Measurements from ENCODE around the gene AQR.

The AQR gene
- long read RNA-seq, full-length matches to known transcripts: 4 of 23 reads
- long read RNA-seq, partial matches to known transcripts: 12 of 23 reads
- long read RNA-seq, other reads (novel, unspliced or antisense): 7 of 23 reads

DNA sequence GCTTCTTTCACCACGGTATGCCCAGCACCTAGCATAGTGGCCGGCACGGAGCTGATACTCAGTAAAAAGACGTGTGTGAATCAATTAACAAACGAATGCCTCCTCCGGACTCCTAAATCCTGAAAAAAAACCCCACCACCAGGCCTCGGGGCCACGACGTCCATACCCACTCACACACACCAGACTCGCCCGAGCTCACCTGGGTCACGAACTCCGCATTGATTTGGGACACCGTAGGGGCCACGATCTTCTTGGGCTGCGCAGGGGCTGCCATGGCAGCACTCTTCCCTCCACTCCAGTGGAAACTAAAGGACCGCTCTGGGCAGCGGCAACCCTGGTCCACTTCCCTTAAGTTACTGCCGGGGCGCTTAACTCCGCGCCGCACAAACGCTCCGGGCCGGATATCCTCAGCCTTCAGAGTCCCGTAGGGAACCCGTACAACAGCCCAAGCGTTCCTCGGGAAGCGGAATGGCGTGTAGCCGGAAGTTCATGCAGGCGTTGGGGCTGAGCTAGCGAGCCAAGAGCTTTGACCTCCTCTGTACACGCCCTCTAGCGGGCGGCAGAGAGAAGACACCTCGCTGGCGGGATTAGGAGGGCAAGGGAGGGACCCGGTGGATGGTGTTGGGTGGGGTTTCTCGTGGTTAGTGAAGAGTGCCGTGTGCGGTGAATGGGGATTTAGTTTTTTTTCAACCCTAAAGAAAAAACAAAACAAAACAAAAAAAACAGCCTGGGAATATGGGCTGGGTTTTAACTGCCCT is at the start of gene AQR:
Gene AQR, minus strand, starts transcription at position 403 of the 758 bp plus-strand sequence. Its CDS starts 129 bp downstream, at position 274.
- Histone ChIP-seq H3K4me3 (replicated peaks; ENCODE audit: insufficient read depth, low read length) (peak within 1 kb of the TSS; percentile 80), H3K27ac (replicated peaks) (peak within 1 kb of the TSS; percentile 78), H3K27me3 (ENCODE audit: insufficient read depth, poor library complexity, severe bottlenecking) (no peaks in the 10 kb centered on the region)
- DNase-seq (ENCODE audit: low read depth in 1 of 2, low spot score in 1 of 2): peak; percentile 95 to 98
- TF ChIP-seq SPI1 (IDR thresholded peaks at IDR 0.05; ENCODE audit: borderline replicate concordance, low read depth) (peak; percentile 78), GABPA (IDR thresholded peaks at IDR 0.05; ENCODE audit: low read depth) (peak; percentile 100), POLR2AphosphoS5 (IDR thresholded peaks at IDR 0.05; ENCODE audit: low read depth) (peak; percentile 88)
- TF ChIP-seq, protein P1, sequence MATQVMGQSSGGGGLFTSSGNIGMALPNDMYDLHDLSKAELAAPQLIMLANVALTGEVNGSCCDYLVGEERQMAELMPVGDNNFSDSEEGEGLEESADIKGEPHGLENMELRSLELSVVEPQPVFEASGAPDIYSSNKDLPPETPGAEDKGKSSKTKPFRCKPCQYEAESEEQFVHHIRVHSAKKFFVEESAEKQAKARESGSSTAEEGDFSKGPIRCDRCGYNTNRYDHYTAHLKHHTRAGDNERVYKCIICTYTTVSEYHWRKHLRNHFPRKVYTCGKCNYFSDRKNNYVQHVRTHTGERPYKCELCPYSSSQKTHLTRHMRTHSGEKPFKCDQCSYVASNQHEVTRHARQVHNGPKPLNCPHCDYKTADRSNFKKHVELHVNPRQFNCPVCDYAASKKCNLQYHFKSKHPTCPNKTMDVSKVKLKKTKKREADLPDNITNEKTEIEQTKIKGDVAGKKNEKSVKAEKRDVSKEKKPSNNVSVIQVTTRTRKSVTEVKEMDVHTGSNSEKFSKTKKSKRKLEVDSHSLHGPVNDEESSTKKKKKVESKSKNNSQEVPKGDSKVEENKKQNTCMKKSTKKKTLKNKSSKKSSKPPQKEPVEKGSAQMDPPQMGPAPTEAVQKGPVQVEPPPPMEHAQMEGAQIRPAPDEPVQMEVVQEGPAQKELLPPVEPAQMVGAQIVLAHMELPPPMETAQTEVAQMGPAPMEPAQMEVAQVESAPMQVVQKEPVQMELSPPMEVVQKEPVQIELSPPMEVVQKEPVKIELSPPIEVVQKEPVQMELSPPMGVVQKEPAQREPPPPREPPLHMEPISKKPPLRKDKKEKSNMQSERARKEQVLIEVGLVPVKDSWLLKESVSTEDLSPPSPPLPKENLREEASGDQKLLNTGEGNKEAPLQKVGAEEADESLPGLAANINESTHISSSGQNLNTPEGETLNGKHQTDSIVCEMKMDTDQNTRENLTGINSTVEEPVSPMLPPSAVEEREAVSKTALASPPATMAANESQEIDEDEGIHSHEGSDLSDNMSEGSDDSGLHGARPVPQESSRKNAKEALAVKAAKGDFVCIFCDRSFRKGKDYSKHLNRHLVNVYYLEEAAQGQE (IDR thresholded peaks at IDR 0.05; ENCODE audit: insufficient replicate concordance, low read depth): peak; percentile 74
- TF ChIP-seq, protein P2, sequence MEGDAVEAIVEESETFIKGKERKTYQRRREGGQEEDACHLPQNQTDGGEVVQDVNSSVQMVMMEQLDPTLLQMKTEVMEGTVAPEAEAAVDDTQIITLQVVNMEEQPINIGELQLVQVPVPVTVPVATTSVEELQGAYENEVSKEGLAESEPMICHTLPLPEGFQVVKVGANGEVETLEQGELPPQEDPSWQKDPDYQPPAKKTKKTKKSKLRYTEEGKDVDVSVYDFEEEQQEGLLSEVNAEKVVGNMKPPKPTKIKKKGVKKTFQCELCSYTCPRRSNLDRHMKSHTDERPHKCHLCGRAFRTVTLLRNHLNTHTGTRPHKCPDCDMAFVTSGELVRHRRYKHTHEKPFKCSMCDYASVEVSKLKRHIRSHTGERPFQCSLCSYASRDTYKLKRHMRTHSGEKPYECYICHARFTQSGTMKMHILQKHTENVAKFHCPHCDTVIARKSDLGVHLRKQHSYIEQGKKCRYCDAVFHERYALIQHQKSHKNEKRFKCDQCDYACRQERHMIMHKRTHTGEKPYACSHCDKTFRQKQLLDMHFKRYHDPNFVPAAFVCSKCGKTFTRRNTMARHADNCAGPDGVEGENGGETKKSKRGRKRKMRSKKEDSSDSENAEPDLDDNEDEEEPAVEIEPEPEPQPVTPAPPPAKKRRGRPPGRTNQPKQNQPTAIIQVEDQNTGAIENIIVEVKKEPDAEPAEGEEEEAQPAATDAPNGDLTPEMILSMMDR (IDR thresholded peaks at IDR 0.05; ENCODE audit: insufficient read depth, low read length): peak; percentile 86

DNA sequence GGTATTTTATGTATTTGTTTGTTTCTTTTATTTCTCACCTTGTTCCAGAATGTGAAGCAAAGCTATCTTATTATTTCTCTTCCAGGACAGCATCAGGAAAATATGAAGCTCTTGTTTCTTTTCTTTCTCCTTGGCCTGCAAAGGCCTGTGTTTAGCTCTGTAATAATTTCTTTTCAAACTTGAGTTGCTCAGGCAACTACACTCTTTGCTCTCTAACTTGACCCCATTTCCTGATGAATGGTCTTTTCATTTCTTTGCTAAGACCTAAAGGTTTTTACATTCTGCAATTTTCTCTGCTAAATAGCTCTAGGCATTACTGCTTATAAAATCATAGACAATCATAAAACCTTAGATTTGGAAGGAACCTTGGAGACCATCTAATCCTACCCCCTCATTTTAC is 44.7 kb upstream of the AQR start:
- Histone ChIP-seq H3K27me3 (ENCODE audit: insufficient read depth, poor library complexity, severe bottlenecking) (no peaks in the 10 kb centered on the region), H3K4me3 (replicated peaks; ENCODE audit: insufficient read depth, low read length) (no peak overlapping the region), H3K27ac (replicated peaks) (no peak overlapping the region)
- TF ChIP-seq SPI1 (IDR thresholded peaks at IDR 0.05; ENCODE audit: borderline replicate concordance, low read depth) (no peak), GABPA (IDR thresholded peaks at IDR 0.05; ENCODE audit: low read depth) (no peak), POLR2AphosphoS5 (IDR thresholded peaks at IDR 0.05; ENCODE audit: low read depth) (no peak)
- TF ChIP-seq, protein P2 (IDR thresholded peaks at IDR 0.05; ENCODE audit: insufficient read depth, low read length): no peak
- TF ChIP-seq, protein P1 (IDR thresholded peaks at IDR 0.05; ENCODE audit: insufficient replicate concordance, low read depth): no peak
- no peak for DNase-seq (ENCODE audit: low read depth in 1 of 2, low spot score in 1 of 2)

DNA sequence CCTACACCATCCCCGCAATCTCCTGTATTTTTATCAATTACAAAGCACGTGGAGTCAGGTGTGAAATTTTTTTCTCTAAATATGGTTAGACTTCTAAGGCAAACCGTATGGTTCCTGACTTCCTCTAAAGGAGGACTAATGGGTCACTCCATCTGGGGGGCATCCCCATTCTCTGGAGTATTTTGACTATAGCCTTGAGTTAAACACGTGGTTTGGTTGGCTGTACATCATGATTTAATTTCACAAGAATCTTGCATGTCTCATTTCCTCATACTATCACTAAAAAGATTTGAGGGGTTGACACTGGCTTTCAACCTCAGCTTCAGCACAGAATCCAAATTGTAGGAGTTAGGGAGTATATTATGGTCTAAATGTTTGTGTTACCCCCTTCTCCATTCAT is 43.8 kb upstream of the AQR start:
- Histone ChIP-seq H3K27me3 (ENCODE audit: insufficient read depth, poor library complexity, severe bottlenecking) (no peaks in the 10 kb centered on the region), H3K27ac (replicated peaks) (no peak overlapping the region), H3K4me3 (replicated peaks; ENCODE audit: insufficient read depth, low read length) (no peak overlapping the region)
- DNase-seq (ENCODE audit: low read depth in 1 of 2, low spot score in 1 of 2): no peak
- no peak for TF ChIP-seq GABPA (IDR thresholded peaks at IDR 0.05; ENCODE audit: low read depth)

DNA sequence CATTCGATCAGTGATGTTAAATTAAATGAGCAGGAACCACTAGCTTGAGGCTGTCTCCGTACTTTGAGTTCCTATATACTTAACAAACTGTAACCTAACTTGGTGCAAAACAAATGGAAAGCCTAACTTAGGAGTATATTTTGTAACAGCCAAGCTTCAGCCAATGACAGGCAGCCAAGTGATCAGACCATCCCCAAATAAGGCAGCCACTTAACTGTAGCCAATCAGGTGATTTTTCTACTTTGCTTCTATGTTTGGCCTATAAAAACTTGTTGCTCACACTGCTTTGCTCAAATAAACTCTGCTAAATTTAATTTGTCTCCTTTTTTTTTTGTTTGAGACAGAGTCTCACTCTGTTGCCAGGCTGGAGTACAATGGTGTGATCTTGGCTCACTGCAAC is 37.9 kb upstream of the AQR start:
- DNase-seq (ENCODE audit: low read depth in 1 of 2, low spot score in 1 of 2): no peak
- Histone ChIP-seq H3K27ac (replicated peaks) (no peak overlapping the region), H3K4me3 (replicated peaks; ENCODE audit: insufficient read depth, low read length) (no peak overlapping the region), H3K27me3 (ENCODE audit: insufficient read depth, poor library complexity, severe bottlenecking) (no peaks in the 10 kb centered on the region)
- TF ChIP-seq SPI1 (IDR thresholded peaks at IDR 0.05; ENCODE audit: borderline replicate concordance, low read depth) (no peak), GABPA (IDR thresholded peaks at IDR 0.05; ENCODE audit: low read depth) (no peak), POLR2AphosphoS5 (IDR thresholded peaks at IDR 0.05; ENCODE audit: low read depth) (no peak)
- TF ChIP-seq, protein P1 (IDR thresholded peaks at IDR 0.05; ENCODE audit: insufficient replicate concordance, low read depth): no peak
- TF ChIP-seq, protein P2 (IDR thresholded peaks at IDR 0.05; ENCODE audit: insufficient read depth, low read length): no peak

All from HL-60 (cell line).